Upper lobe of left lung (tissue), 4 donors: ENCODE measurements around the gene ECPAS.

Experiments used
- CTCF ChIP-seq, 6 experiments: fragments of 450-650 bp in 4 of 6; fragments of 200-600 bp in 2 of 6; sonication (generic) in 2 of 6; IDR thresholded peaks; one replicate each; pipeline ENCODE4 v1.5.1; 2016 to 2019; ENCODE audit warnings: antibody characterized with exemption in 6 of 6
- EP300 ChIP-seq, 4 donors: sonication (generic); formaldehyde crosslinking; IDR thresholded peaks; one replicate each; pipeline ENCODE4 v1.5.1; 2017; ENCODE audit warnings: antibody characterized with exemption in 4 of 4, control low read depth in 2 of 4
- POLR2A ChIP-seq, 4 donors: fragments of 450-650 bp; IDR thresholded peaks; one replicate each; pipeline ENCODE4 v1.5.1; 2016 to 2017; ENCODE audit warnings: antibody characterized with exemption in 4 of 4, mild to moderate bottlenecking in 2 of 4
- POLR2AphosphoS5 ChIP-seq, 2 donors: sonication (generic); formaldehyde crosslinking; IDR thresholded peaks; one replicate each; pipeline ENCODE4 v1.5.1; 2017; ENCODE audit warnings: antibody characterized with exemption in 2 of 2

DNA sequence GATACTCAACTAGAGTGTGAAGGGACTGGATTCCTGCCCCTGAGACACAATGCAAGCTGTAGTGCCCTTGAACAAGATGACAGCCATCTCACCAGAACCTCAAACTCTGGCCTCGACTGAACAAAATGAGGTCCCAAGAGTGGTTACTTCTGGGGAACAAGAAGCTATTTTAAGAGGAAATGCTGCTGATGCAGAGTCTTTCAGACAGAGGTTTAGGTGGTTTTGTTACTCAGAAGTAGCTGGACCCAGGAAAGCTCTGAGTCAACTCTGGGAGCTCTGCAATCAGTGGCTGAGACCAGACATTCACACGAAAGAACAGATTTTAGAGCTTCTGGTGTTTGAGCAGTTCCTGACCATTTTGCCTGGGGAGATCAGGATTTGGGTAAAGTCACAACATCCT is 43.2 kb upstream of the ECPAS start:
- TF ChIP-seq CTCF (IDR thresholded peaks at IDR 0.05) (no peak), POLR2AphosphoS5 (IDR thresholded peaks at IDR 0.05) (no peak), POLR2A (IDR thresholded peaks at IDR 0.05) (no peak), EP300 (IDR thresholded peaks at IDR 0.05) (no peak)
